HG03103 (cell line): Measurements from ENCODE around the gene RFC4.
A peak's percentile ranks its signal among the peaks of the same experiment; 100 is the strongest.
"Not testable (repeated sequence)": the region's sequence is repeated elsewhere in the genome, so short reads cannot be mapped to it uniquely, and the experiment has no call there.

Experiments used
- ATAC-seq: cut with Tn5 transposase; IDR thresholded peaks from one replicate; pipeline ENCODE4 v1.9.1; 2021; ENCODE audit warnings: low read depth; ENCODE audit not compliant: unreplicated experiment

The RFC4 gene

GRCh38 chr3:186806089-186807055 is at the start of gene RFC4:
Gene RFC4 (minus strand): TSS chr3:186806482. CDS start chr3:186804713, 1,769 bp downstream.
- ATAC-seq: peak; percentile 92

GRCh38 chr3:186854954-186855353 is 48.7 kb upstream of the RFC4 start:
- no peak for ATAC-seq

- no peak for ATAC-seq
Observed at GRCh38 chr3:186854146-186854545, 47.9 kb upstream of the RFC4 start.

GRCh38 chr3:186852994-186853393 is 46.7 kb upstream of the RFC4 start:
- ATAC-seq: no peak

GRCh38 chr3:186851835-186852234 is 45.6 kb upstream of the RFC4 start:
- ATAC-seq: not testable (repeated sequence)

- no peak for ATAC-seq
Observed at GRCh38 chr3:186849374-186849975, 43.2 kb upstream of the RFC4 start.

GRCh38 chr3:186847437-186847836 is 41.2 kb upstream of the RFC4 start:
- ATAC-seq: no peak

GRCh38 chr3:186845756-186846155 is 39.5 kb upstream of the RFC4 start:
- ATAC-seq: no peak

- no peak for ATAC-seq
Observed at GRCh38 chr3:186844908-186845307, 38.6 kb upstream of the RFC4 start.

GRCh38 chr3:186843039-186843432 is 36.8 kb upstream of the RFC4 start:
- ATAC-seq: no peak

GRCh38 chr3:186842426-186843038 is 36.2 kb upstream of the RFC4 start, which contains the start of gene ADIPOQ:
Gene ADIPOQ (plus strand): TSS chr3:186842710. CDS start chr3:186853059, 10,349 bp downstream.
- ATAC-seq: no peak

GRCh38 chr3:186841620-186842019 is 35.3 kb upstream of the RFC4 start:
- ATAC-seq: no peak

- no peak for ATAC-seq
Observed at GRCh38 chr3:186839874-186840641, 33.8 kb upstream of the RFC4 start.

GRCh38 chr3:186832276-186832675 is 26.0 kb upstream of the RFC4 start:
- ATAC-seq: no peak

- ATAC-seq: no peak
Observed at GRCh38 chr3:186831798-186832197, 25.5 kb upstream of the RFC4 start.

GRCh38 chr3:186828340-186828739 is 22.1 kb upstream of the RFC4 start:
- ATAC-seq: no peak

GRCh38 chr3:186826976-186827857 is 20.9 kb upstream of the RFC4 start:
- ATAC-seq: peak; percentile 89

GRCh38 chr3:186826410-186826975 is 20.2 kb upstream of the RFC4 start:
- ATAC-seq: no peak

- ATAC-seq: no peak
Observed at GRCh38 chr3:186825872-186826409, 19.7 kb upstream of the RFC4 start.
